Breast epithelium (tissue), 4 donors: ENCODE data around the gene SH3GL2. TPM values are rescaled to one million over a fixed set of nuclear protein-coding genes. Genes with fewer than 3 reads are reported as not detected.

ENCODE experiments used
- DNase-seq, 2 donors: peaks; one replicate each; pipeline ENCODE4 v3.0.0-alpha.2; 2019; ENCODE audit warnings: low spot score in 2 of 2
- H3K27ac ChIP-seq, 2 donors: fragments of 200-600 bp; sonication (generic) in 1 of 2; one replicate each; pipeline ENCODE4 v1.5.1; 2016 to 2019; ENCODE audit warnings: mild to moderate bottlenecking in 1 of 2
- H3K27me3 ChIP-seq, 2 donors: fragments of 200-600 bp; sonication (generic) in 1 of 2; one replicate each; pipeline versions ENCODE4 v1.5.1 to v1.6.0; 2017 to 2019; ENCODE audit warnings: control low read depth in 1 of 2, mild to moderate bottlenecking in 1 of 2
- H3K36me3 ChIP-seq: fragments of 200-600 bp; one replicate; pipeline ENCODE4 v1.5.1; 2019
- H3K4me1 ChIP-seq, 2 donors: fragments of 200-600 bp; sonication (generic); one replicate each; pipeline ENCODE4 v1.5.1; 2016 to 2019; ENCODE audit warnings: control low read depth in 1 of 2
- H3K4me3 ChIP-seq, 3 donors: fragments of 200-600 bp; sonication (generic); 1 replicate in 2 of 3; 2 replicates in 1 of 3; pipeline ENCODE4 v1.5.1; 2016 to 2019; ENCODE audit warnings: mild to moderate bottlenecking in 3 of 3, moderate library complexity in 2 of 3
- H3K9me3 ChIP-seq, 2 donors: fragments of 200-600 bp; sonication (generic) in 1 of 2; one replicate each; pipeline ENCODE4 v1.5.1; 2016 to 2019; ENCODE audit warnings: control low read depth in 1 of 2
- CTCF ChIP-seq, 3 donors: fragments of 450-650 bp; IDR thresholded peaks; one replicate each; pipeline ENCODE4 v1.5.1; 2016 to 2017; ENCODE audit warnings: antibody characterized with exemption in 3 of 3, mild to moderate bottlenecking in 3 of 3, moderate library complexity in 3 of 3
- POLR2A ChIP-seq: fragments of 450-650 bp; IDR thresholded peaks from one replicate; pipeline ENCODE4 v1.6.1; 2016; ENCODE audit warnings: antibody characterized with exemption, mild to moderate bottlenecking, moderate library complexity
- POLR2AphosphoS5 ChIP-seq, 3 donors: sonication (generic); formaldehyde crosslinking; IDR thresholded peaks; one replicate each; pipeline ENCODE4 v1.6.1; 2017; ENCODE audit warnings: antibody characterized with exemption in 3 of 3
- intact Hi-C: fragments of 100-400 bp; cut with DNase I; formaldehyde crosslinking; loops from one replicate; pipeline ENCODE4 v1.15.1; 2023; ENCODE audit warnings: low total_unique reads
- total RNA-seq, 3 donors: library from RNA; depleted of rRNA; stranded (reverse); fragments of >200 nt; gene quantifications; one replicate each; pipeline ENCODE4 v1.1.0, GENCODE V29; 2016

The SH3GL2 gene
- total RNA-seq, 3 donors from 2014 or later = under 0.01 to 0.16 TPM; not detected in 1

DNA sequence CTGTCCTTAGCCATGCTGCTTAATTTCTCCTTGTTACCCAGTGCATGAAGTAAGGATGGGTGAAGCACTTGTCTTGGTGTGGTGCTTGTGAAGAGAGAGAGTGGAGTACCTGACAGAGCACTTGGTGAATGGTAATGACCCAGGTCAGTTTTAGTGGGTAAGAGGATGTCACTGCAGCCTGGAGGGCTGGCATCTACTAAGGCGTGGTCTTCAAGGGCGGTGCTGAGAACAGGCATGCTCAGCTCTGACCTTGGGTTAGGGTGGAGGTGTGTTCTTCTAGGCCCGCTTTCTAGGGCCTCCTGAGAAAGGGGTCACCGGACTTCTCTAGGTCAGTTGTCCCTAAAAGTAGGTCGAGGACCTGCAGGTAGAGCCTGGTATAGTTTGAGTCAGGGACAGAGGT, 25.7 kb downstream of the SH3GL2 start:
- TF ChIP-seq CTCF (IDR thresholded peaks at IDR 0.05) (no peak), POLR2A (no peak), POLR2AphosphoS5 (IDR thresholded peaks at IDR 0.05) (no peak)
- no peak for DNase-seq
- Histone ChIP-seq H3K27me3 (no peaks in the 10 kb centered on the region), H3K4me1 (no peaks in the 10 kb centered on the region), H3K36me3 (no peaks in the 10 kb centered on the region), H3K9me3 (no peaks in the 10 kb centered on the region), H3K27ac (no peak overlapping the region), H3K4me3 (no peak overlapping the region)
- intact Hi-C loops = no loop called here

DNA sequence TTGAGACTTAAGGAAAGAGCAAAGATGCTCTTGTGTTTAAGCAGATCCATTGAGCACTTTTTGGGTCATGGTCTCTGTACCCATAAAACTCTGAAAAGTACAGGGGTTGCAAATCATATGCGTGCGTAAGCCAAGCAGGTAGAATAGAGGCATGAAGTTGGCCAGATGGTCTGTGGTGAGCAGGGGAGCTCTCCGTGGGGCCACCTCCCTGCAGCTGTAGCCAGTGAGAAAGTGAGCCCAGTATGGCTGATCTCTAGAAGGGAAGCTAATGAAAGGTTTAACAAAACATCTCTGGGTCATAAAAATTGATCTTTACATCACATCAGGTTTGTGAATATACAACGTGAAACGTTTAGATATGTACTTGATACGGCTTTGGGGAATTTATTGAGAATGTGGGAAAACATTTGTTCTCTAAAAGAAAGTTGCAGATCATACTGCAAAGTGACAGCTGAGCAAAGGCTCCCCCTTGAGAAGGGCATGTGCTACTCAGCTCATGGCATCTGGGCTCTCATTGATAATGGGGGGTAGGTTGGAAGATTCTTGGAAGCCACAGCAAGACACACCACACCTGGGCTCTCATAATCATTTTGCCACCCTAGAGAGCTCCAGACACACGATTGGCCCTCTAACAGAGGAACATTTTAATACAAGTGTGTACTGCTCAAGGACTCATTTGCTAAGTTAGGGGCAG, 30.6 kb downstream of the SH3GL2 start:
- no peak for DNase-seq
- no peaks in the 10 kb centered on the region for H3K9me3 ChIP-seq
- peaks cover 0 to 8% of the 10 kb centered on the region in 2 donors for H3K27me3 ChIP-seq
- H3K4me1 ChIP-seq = no peaks in the 10 kb centered on the region
- TF ChIP-seq CTCF (IDR thresholded peaks at IDR 0.05) = no peak
- TF ChIP-seq POLR2A = no peak
- TF ChIP-seq POLR2AphosphoS5 (IDR thresholded peaks at IDR 0.05) = no peak
- no peak overlapping the region for H3K4me3 ChIP-seq
- no peak overlapping the region for H3K27ac ChIP-seq
- H3K36me3 ChIP-seq = no peaks in the 10 kb centered on the region
- intact Hi-C loops = loop anchor here (1.0 kb wide), 1 partner anchor 8 kb away; no protein-coding TSS in a partner anchor

GRCh38 chr9:17611342-17611741, 32.5 kb downstream of the SH3GL2 start:
- H3K36me3 ChIP-seq = no peaks in the 10 kb centered on the region

GRCh38 chr9:17611917-17612316, 33.1 kb downstream of the SH3GL2 start:
- DNase-seq = no peak
- Histone ChIP-seq H3K27me3 (peaks cover 0 to 8% of the 10 kb centered on the region in 2 donors), H3K27ac (no peak overlapping the region), H3K9me3 (no peaks in the 10 kb centered on the region), H3K36me3 (no peaks in the 10 kb centered on the region), H3K4me3 (no peak overlapping the region), H3K4me1 (no peaks in the 10 kb centered on the region)
- intact Hi-C loops = no loop called here
- TF ChIP-seq POLR2A = no peak
- TF ChIP-seq CTCF (IDR thresholded peaks at IDR 0.05) = no peak
- TF ChIP-seq POLR2AphosphoS5 (IDR thresholded peaks at IDR 0.05) = no peak

More at GRCh38 chr9:17611342-17611741, 32.5 kb downstream of the SH3GL2 start:
- Histone ChIP-seq H3K9me3 (no peaks in the 10 kb centered on the region), H3K4me3 (no peak overlapping the region), H3K27me3 (peaks cover 0 to 8% of the 10 kb centered on the region in 2 donors), H3K27ac (no peak overlapping the region), H3K4me1 (no peaks in the 10 kb centered on the region)
- intact Hi-C loops = no loop called here
- no peak for TF ChIP-seq CTCF (IDR thresholded peaks at IDR 0.05)
- no peak for DNase-seq

DNA sequence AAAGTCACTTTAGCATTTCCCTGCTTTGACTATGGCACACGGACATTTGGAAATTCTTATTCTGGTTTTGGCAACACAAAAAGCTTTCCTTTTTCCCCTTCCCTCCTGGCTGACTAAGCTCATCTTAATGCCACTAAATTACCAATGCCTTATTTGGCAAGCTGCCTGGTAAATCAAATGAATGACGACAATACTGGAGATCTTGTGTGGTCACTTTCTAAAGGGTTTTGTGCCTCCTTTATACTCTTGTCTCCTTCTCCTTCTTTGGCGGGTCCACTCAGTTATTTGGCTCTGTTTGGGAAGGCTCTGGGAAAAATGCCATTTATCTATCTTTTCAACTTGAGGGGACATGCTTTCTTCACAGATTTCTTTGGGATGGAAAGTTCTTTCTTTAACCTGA, 34.9 kb downstream of the SH3GL2 start:
- Histone ChIP-seq H3K27me3 (peaks cover 0 to 8% of the 10 kb centered on the region in 2 donors), H3K36me3 (no peaks in the 10 kb centered on the region), H3K4me1 (no peaks in the 10 kb centered on the region), H3K4me3 (no peak overlapping the region), H3K27ac (no peak overlapping the region), H3K9me3 (no peaks in the 10 kb centered on the region)
- TF ChIP-seq CTCF (IDR thresholded peaks at IDR 0.05) (no peak), POLR2A (no peak), POLR2AphosphoS5 (IDR thresholded peaks at IDR 0.05) (no peak)
- intact Hi-C loops = no loop called here
- DNase-seq = no peak
